Lower lobe of right lung (tissue), 2 donors: ENCODE data around the gene LRRC71. TPM values are rescaled to one million over a fixed set of nuclear protein-coding genes. Genes with fewer than 3 reads are reported as not detected.

ENCODE experiments used
- ATAC-seq, 2 donors: fragments of 200-7000 bp; cut with Tn5 transposase; one replicate each; pipeline ENCODE4 v1.9.1; 2020 to 2022; ENCODE audit warnings: mild to moderate bottlenecking in 2 of 2, moderate library complexity in 2 of 2
- DNase-seq: peaks from one replicate; pipeline ENCODE4 v3.0.0-alpha.2; 2020
- H3K27ac ChIP-seq: fragments of 200-600 bp; one replicate; pipeline ENCODE4 v1.8.0; 2022
- H3K27me3 ChIP-seq: fragments of 200-600 bp; one replicate; pipeline ENCODE4 v1.8.0; 2022; ENCODE audit warnings: low read depth
- H3K36me3 ChIP-seq: fragments of 200-600 bp; one replicate; pipeline ENCODE4 v1.8.0; 2022; ENCODE audit warnings: mild to moderate bottlenecking
- H3K4me1 ChIP-seq: fragments of 200-600 bp; one replicate; pipeline ENCODE4 v1.8.0; 2022
- H3K4me3 ChIP-seq: fragments of 200-600 bp; one replicate; pipeline ENCODE4 v1.8.0; 2022; ENCODE audit warnings: mild to moderate bottlenecking
- H3K9me3 ChIP-seq: fragments of 200-600 bp; one replicate; pipeline ENCODE4 v1.8.0; 2022
- CTCF ChIP-seq: fragments of 200-600 bp; IDR thresholded peaks from one replicate; pipeline ENCODE4 v1.8.0; 2022; ENCODE audit warnings: antibody characterized with exemption, mild to moderate bottlenecking
- intact Hi-C: fragments of 100-400 bp; cut with DNase I; formaldehyde crosslinking; loops from one replicate; pipeline ENCODE4 v1.11.0; 2022
- total RNA-seq: library from RNA; stranded (reverse); fragmentation: NEBNext Ultra II Directional; extraction: Animal tissue kit (Norgen Biotek cat#: 25700); gene quantifications from one replicate; pipeline ENCODE4 v1.2.1, GENCODE V29; 2021
- donor health status: DM: no; HTN: yes; CAD: no; lungs with severe emphysema.

The LRRC71 gene
- total RNA-seq, 1 donor from 2014 or later = 5.3 TPM

GRCh38 chr1:156881663-156882062, 38.8 kb upstream of the LRRC71 start:
- no peak for TF ChIP-seq CTCF
- H3K4me3 ChIP-seq = no peak overlapping the region
- no peak for DNase-seq
- intact Hi-C loops = no loop called here
- H3K27ac ChIP-seq = no peak overlapping the region
- peaks cover 24% of the 10 kb centered on the region for H3K27me3 ChIP-seq
- no peaks in the 10 kb centered on the region for H3K36me3 ChIP-seq
- no peak for ATAC-seq
- H3K9me3 ChIP-seq = no peaks in the 10 kb centered on the region
- no peaks in the 10 kb centered on the region for H3K4me1 ChIP-seq

GRCh38 chr1:156882543-156882942, 37.9 kb upstream of the LRRC71 start:
- intact Hi-C loops = no loop called here
- Histone ChIP-seq H3K27me3 (peaks cover 22% of the 10 kb centered on the region), H3K27ac (no peak overlapping the region), H3K4me1 (no peaks in the 10 kb centered on the region), H3K4me3 (no peak overlapping the region), H3K9me3 (no peaks in the 10 kb centered on the region), H3K36me3 (no peaks in the 10 kb centered on the region)
- no peak for TF ChIP-seq CTCF
- DNase-seq = no peak
- no peak for ATAC-seq

GRCh38 chr1:156883919-156884318, 36.5 kb upstream of the LRRC71 start:
- no peak for TF ChIP-seq CTCF
- intact Hi-C loops = no loop called here

GRCh38 chr1:156884560-156885184, 35.8 kb upstream of the LRRC71 start:
- H3K27ac ChIP-seq = no peak overlapping the region
- no peak overlapping the region for H3K4me3 ChIP-seq
- ATAC-seq (no peak), DNase-seq (no peak)
- no peaks in the 10 kb centered on the region for H3K36me3 ChIP-seq
- H3K9me3 ChIP-seq = no peaks in the 10 kb centered on the region
- TF ChIP-seq CTCF = no peak
- intact Hi-C loops = no loop called here
- peaks cover 25% of the 10 kb centered on the region for H3K27me3 ChIP-seq
- no peaks in the 10 kb centered on the region for H3K4me1 ChIP-seq

More at GRCh38 chr1:156883919-156884318, 36.5 kb upstream of the LRRC71 start:
- Histone ChIP-seq H3K27ac (no peak overlapping the region), H3K4me3 (no peak overlapping the region), H3K36me3 (no peaks in the 10 kb centered on the region), H3K4me1 (no peaks in the 10 kb centered on the region), H3K9me3 (no peaks in the 10 kb centered on the region), H3K27me3 (peaks cover 25% of the 10 kb centered on the region)
- ATAC-seq (no peak), DNase-seq (no peak)

GRCh38 chr1:156885314-156885713, 35.1 kb upstream of the LRRC71 start:
- H3K27me3 ChIP-seq = peaks cover 25% of the 10 kb centered on the region
- no peaks in the 10 kb centered on the region for H3K4me1 ChIP-seq
- no peak for TF ChIP-seq CTCF
- no peaks in the 10 kb centered on the region for H3K9me3 ChIP-seq
- no peak overlapping the region for H3K4me3 ChIP-seq
- DNase-seq = no peak
- H3K36me3 ChIP-seq = no peaks in the 10 kb centered on the region
- intact Hi-C loops = no loop called here
- ATAC-seq = peak; percentile 27 to 30
- H3K27ac ChIP-seq = no peak overlapping the region
